Activated CD4-positive, alpha-beta T cell treated with anti-CD3 and anti-CD28 coated beads for 36 hours (primary cell): Measurements from ENCODE around the gene OLFML2A. TPM values are rescaled to one million over a fixed set of nuclear protein-coding genes. Genes with fewer than 3 reads are reported as not detected.

Experiments used
- total RNA-seq, 2 experiments: library from RNA; stranded (reverse); gene quantifications; one replicate each; pipeline ENCODE4 v1.2.3, GENCODE V29; 2021

Gene OLFML2A
- total RNA-seq, 2 experiments from 2014 or later = 0.05 TPM; not detected in 1

Other genes with a start within 250 kb of the OLFML2A start
- gene NR6A1, start 5.8 kb upstream of the OLFML2A start, total RNA-seq = 1 to 10 TPM in 1 of 2 experiments, under 1 TPM in 1; 0.82 to 1.1 TPM
- not detected for gene WDR38, start 76.3 kb downstream of the OLFML2A start, total RNA-seq
- gene RPL35, start 84.8 kb downstream of the OLFML2A start, total RNA-seq = 1,000 to 10,000 TPM; 2,227 to 2,561 TPM
- 10 to 100 TPM; 51.9 to 95.9 TPM for gene ARPC5L, start 85.0 kb downstream of the OLFML2A start, total RNA-seq
- 10 to 100 TPM; 17.4 to 18.3 TPM for gene GOLGA1, start 163.9 kb downstream of the OLFML2A start, total RNA-seq